Stimulated activated CD4-positive, alpha-beta T cell treated with anti-CD3 and anti-CD28 coated beads, Interleukin-1b, Interleukin-23, amount 100 ng/mL, for 1 hour (primary cell): ENCODE data around the gene RPL12.
"Not testable (repeated sequence)": the region's sequence is repeated elsewhere in the genome, so short reads cannot be mapped to it uniquely, and the experiment has no call there.

ENCODE experiments used
- DNase-seq, 2 donors: peaks; one replicate each; pipeline ENCODE4 v3.0.0-alpha.2; 2020; ENCODE audit warnings: low read depth in 2 of 2

Gene RPL12

DNA sequence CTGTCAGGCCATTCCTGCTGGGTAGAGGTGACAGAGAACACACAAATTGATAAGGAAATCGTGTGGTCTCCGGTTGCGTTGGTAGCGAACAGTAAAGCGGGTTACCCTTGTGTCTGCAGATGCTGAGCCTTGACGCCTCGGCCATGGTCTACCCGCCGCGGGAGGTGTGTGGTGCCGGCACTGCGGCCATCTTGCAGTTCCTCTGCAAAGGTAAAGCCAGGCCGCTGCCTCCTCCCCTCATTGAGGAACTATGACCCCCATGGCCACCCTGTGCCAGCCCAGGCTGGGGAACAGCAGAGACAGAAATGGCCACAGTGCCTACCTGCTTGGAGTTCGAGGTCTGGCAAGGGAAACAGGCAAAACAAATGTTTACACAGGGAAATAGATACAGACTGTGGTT is 16.4 kb upstream of the RPL12 start:
- no peak for DNase-seq

DNA sequence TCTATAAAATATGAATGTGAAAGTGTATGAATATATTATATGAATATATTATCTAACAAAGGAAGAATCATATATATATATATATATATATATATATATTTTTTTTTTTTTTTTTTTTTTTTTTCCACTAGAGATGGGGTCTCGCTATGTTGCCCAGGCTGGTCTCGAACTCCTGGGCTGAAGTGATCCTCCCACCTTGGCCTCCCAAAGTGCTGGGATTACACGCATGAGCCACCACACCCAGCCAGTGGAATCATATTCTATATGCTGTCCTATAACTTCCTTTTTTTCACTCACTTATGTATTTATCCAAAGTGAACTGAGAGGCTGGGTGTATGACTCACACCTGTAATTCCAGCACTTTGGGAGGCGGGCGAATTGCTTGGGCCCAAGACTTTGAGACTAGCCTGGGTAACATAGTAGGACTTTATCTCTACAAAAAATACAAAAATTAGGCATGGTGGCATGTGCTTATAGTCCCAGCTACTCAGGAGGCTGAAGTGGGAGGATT is 15.3 kb upstream of the RPL12 start:
- not testable (repeated sequence) for DNase-seq

DNA sequence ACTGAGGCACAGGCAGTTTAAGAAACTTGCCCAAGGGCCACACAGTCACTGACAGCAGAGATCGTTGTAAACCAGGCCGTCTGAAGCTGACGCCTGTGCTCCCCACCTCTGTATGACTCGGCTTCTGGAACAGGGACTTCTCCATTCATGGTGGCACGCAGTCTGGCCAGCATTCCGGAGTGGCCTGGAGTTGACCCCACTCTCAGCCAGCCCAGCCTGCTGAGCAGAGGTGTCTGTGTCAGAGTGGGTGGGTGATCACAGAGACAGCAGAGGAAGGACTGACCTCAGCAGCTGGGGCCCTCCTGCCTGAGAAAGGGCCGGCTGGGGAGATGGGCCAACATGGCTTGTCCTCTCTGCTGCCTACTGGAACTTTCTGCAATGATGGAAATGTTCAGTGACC is 12.7 kb upstream of the RPL12 start:
- DNase-seq: no peak

DNA sequence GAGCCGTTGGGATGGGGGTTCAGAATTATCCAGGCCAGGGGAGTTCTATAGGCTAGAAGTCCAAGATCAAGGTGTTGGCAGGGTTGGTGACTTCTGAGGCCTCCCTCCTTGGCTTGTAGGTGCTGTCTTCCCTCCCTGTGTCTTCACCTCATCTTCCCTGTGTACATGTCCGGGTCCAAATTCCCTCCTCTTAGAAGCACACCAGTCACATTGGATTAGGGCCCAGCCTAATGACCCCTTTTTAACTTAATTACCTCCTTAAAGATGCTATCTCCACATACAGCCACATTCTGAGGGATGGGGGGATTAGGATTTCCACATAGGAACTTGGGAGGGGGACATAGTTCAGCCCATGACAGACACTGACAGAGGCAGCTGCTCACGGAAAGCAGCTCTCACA is 12.2 kb upstream of the RPL12 start:
- no peak for DNase-seq

DNA sequence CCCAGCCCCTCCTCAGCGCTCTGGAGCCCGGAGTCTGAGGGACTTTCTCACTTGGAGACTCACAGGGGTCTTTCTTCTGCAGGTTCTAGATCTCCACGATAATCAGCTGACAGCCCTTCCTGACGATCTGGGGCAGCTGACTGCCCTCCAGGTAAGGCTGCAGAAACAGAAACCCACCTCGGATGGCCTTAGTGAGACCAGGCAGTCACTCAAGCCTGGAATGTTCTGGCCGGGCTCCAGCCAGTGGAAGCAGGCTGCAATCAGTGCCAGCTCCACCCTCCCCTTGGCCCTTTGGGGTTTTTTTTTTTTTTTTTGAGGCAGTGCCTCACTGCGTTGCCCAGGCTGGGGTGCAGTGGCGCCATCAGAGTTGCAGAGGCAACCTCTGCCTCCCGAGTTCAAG is 7.7 kb upstream of the RPL12 start:
- no peak for DNase-seq

- DNase-seq: no peak
Observed at GRCh38 chr9:127457191-127457878, 6.1 kb upstream of the RPL12 start.

DNA sequence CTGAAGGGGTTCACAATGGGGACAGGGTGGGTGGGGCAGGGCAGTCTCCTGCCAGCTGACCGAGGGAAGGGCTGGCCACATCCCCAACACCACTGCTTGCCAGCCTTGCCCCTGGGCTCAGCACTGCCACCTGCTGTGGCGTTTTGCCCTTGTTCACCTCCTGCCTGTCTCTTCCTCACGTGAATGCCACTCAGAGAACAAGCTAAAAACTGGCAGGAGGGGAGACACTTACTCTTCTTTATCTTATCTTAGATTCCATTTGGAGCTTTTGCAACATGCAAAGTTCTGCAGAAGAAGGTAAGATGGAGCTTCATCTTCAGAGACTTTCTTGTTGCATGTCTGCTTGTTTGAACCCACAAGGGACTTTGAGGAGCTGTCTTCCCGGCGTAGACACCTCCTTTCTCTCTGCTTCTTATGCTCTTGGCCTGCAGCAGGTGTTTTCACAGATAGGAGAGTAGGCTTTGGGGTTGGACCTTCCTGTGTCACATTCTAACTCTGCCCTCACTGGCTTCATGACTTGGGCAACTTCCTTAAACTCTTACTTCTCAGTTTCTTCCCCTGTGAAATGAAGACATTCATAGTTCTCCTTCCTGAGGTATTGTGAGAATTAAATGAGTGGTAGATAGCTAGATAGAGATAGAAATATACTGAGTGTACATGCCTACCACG is 4.3 kb upstream of the RPL12 start:
- no peak for DNase-seq

GRCh38 chr9:127452691-127453090 is 1.5 kb upstream of the RPL12 start:
- no peak for DNase-seq

DNA sequence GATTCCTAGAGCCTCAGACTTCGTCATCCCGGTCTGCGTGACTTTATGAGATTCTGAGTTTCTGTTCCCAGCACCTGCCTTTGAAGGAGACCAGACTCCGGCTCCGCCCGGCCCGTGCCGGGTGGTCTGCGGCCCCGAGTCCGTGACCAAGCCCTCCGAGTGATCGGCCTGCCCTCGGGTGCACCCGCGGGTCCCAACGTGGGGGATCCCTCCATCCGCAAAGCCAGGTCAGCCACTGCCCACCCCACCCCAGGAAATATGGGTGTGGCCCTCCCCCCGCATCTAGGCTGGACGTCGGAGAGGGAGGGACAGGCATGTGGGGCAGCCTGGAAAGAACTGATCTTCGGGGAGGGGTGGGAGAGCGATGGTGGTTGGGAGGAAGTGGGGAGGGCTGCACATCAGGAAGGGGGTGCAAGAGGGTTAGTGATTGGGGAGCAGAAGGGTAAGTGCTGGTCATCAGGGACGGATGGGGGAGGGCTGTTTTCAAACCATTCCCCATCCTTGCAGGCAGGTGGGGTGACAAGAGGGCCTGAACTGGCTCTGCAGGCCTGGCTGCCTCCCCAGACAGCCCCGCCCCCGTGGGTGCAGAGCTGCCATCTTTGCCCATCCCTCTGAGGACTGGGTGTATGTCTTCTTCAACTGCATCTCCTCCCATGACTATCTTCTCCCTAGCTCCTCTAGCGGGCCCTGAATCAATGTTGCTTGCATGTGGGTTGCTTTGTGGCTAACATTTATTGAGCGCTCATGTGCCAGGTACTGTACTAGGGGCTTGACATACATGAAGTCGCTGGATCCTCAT is 851 bp upstream of the RPL12 start:
- DNase-seq: no peak

DNA sequence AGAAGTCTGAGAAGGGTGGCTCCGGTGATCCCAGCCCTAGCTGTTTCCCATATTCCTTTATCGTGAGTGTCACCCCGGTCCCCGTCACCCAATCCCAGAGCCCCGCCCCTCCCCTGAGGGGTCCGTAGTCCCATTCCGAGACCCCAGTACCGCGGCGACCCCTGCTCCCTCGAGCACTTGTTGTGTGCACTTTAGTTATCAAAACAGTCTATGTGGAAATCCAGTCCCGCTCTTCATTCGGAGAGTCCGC is 327 bp upstream of the RPL12 start:
- DNase-seq: no peak

- DNase-seq: no peak
Observed at GRCh38 chr9:127450243-127450760, 904 bp downstream of the RPL12 start.

- DNase-seq: no peak
Observed at GRCh38 chr9:127449332-127449966, 1.8 kb downstream of the RPL12 start.

DNA sequence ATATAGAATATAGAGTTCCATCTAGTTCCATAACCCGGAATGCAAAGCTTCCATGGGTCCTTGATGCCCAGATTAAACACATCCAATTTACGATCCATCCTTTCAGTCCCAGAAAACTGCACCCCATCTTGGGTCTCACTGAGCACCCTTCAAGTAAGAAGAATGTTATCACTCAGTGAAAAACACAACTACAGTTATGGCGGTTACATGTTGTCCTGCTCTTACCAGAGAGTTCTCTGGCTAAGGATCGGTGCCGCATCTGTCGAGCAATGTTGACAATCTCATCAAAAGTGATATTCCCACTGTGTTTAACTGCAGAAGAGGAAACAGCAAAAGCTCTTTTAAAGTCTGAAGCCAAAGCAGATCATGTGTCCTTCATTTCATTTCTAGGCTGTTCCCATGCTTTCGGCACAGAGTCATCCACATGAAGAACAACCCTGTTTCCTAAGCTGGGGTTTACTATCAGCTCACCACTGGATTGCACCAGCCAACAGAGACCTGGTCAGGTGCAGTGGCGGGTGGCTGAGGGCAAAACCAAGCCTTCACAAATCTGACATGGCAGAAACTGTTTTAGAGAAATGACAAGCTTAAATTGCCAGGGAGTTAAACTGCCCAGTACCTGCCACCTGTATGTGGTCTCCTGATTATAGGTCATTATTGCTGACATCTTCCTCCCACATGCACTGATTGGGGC is 2.9 kb downstream of the RPL12 start:
- DNase-seq: no peak

DNA sequence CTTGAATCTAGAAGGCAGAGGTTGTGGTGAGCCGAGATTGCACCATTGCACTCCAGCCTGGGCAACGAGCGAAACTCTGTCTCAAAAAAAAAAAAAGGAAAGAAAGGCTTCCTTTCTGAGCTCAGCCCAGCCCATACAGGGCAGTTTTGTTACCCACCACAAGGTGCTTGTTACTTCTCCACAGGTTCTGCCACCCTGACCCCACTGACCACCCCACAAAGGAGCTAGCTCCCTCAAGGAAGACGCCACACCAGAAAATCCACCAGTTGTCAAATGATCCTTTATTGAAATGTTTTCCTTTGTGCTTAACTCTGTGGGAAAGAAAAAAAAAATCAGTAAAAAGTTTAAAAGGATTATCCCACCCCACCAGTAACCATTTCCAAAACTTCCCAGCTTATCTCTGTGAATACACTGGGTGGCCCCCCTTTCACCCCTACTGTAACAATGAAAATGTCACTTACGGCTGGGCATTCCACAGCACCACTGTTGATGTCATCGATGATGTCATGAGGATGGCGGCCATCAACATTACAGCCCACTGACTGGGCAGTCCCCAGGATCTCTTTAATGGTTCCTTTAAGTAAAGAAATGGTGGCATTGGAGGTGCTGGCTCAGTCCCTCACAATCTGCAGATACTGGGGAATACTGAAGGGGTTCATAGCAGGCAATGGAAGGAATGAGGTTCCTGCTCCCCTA is 3.6 kb downstream of the RPL12 start:
- no peak for DNase-seq

DNA sequence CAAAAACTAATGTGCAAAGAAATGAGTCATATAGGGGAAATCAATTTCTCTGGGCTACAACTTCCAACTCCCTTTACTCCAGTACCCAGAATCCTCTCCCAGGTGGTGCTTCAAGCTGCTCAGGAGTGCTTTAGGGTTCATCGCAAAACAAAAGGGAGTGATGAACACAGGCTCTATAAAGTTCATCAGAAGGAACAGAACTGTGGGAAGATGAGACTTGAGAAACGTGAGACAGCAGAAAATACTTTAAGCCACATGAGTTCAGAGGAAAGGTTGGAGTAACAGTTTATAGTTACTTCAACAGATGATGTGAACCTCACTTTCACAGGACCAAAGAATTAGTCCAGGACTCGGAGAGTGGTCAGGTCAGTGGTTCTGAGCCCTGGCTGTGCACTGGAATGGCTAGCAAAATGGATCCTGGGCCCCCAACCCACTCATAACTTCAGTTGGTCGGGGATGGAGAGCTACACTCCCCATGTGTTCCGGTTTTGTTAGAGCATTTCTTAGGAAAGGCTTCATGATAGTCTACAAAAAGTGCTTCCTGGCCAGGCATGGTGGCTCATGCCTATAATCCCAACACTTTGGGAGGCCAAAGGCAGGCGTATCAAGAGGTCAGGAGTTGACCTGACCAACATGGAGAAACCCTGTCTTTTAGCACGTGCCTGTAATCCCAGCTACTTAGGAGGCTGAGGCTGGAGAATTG is 4.3 kb downstream of the RPL12 start:
- no peak for DNase-seq

- no peak for DNase-seq
Observed at GRCh38 chr9:127445851-127446712, 5.1 kb downstream of the RPL12 start.

DNA sequence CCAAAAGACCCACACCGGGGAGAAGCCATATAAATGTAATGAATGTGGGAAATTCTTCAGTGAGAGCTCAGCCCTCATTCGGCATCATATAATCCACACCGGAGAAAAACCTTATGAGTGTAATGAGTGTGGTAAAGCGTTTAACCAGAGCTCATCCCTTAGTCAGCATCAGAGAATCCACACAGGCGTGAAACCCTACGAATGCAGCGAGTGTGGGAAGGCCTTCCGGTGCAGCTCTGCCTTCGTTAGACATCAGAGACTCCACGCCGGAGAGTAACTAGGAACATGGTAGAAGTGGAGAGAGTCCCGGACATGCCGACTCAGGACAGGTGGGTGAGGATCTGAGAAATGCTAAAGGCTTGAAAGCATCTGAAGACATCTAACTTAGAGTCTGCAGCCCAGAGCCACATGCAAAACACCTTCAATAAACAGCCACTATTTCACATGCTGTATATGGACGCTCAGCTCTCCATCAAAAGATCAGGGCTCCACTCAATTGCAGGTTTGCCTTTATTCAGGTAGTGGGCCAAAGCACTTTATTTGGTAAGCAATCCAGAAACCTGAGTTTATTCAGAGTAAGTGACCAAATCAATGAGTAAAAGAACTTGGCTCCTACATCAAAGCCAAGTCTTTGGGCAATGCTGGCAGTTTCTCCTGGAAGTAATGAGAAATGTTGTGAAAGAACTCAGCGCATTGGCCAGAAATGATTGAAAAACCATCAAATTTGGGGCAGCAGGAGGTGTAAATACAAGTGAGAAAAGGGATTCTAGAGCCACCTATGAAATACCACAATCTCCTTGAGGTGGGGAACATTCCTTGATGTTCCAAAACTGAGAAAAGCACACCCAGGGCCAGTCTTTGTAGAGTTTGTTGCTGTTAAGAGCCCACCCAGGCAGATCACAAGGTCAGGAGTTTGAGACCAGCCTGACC is 6.0 kb downstream of the RPL12 start:
- no peak for DNase-seq

GRCh38 chr9:127444283-127444920 is 6.8 kb downstream of the RPL12 start:
- DNase-seq: no peak
